Measurements from ENCODE around the gene CHODL.

Gene CHODL, protein sequence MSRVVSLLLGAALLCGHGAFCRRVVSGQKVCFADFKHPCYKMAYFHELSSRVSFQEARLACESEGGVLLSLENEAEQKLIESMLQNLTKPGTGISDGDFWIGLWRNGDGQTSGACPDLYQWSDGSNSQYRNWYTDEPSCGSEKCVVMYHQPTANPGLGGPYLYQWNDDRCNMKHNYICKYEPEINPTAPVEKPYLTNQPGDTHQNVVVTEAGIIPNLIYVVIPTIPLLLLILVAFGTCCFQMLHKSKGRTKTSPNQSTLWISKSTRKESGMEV

DNA sequence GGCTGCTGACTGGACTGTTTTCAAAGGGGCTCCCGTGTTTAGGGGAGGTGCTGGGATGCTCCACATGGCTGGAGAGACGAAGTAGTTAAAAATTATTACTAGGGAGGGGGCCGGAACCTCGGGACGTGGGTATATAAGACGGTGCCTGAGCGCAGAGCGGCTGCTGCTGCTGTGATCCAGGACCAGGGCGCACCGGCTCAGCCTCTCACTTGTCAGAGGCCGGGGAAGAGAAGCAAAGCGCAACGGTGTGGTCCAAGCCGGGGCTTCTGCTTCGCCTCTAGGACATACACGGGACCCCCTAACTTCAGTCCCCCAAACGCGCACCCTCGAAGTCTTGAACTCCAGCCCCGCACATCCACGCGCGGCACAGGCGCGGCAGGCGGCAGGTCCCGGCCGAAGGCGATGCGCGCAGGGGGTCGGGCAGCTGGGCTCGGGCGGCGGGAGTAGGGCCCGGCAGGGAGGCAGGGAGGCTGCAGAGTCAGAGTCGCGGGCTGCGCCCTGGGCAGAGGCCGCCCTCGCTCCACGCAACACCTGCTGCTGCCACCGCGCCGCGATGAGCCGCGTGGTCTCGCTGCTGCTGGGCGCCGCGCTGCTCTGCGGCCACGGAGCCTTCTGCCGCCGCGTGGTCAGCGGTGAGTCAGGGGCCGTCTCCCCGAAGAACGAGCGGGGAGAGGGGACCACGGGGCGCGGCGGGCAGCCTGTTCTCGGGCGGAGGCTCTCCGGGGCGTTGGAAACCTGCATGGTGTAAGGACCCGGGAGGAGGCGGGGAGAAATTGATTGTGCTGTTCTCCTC lies at the start of gene CHODL:
Gene CHODL, plus strand, starts transcription at position 163 of the 793 bp plus-strand sequence. Its CDS starts 391 bp downstream, at position 554.
- no peak for ATAC-seq

DNA sequence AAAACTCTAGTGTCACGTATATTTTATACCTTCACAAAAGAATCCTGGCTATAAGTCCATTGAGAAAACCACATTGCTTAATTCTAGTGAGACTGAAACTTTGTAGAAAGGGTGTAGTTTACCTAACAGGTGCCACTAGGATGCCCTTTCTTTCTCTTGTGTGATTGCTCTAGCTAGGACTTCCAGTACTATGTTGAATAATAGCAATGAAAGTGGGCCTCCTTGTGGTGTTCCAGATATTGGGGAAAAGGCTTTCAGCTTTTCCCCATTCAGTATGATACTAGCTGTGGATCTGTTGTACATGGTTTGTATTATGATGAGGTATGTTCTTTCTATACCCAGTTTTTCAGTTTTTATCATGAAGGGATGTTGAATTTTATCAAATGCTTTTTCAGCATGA lies 39.7 kb upstream of the CHODL start:
- no peak for ATAC-seq

DNA sequence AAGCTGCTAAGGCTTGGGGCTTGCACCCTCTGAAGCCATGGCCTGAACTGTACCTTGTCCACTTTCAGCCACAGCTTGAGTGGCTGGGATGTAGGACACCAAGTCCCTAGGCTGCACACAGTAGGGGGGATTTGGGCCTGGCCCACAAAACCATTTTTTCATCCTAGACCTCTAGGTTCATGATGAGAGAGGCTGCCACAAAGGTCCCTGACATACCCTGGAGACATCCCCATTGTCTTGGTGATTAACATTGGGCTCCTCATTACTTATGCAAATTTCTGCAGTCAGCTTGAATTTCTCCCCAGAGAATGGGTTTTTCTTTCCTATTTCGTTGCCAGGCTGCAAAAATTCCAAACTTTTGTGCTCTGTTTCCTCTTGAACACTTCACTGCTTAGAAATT lies 26.3 kb upstream of the CHODL start:
- ATAC-seq: no peak

DNA sequence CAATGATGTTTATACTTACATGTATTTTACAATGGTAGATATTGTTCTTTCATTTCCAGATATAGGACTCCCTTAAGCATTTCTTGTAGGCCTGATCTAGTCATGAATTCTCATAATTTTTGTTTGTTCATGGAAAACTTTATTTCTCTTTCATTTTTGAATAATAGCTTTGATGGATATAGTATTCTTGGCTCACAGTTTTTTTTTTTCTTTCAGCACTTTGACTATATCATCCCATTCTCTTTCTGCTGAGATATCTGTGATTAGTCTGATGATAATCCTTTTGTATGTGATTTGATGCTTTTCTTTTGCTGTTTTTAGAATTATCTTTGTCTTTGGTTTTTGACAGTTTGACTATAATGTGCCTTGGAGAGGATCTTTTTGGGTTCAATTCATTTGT lies 24.1 kb upstream of the CHODL start:
- ATAC-seq: no peak

DNA sequence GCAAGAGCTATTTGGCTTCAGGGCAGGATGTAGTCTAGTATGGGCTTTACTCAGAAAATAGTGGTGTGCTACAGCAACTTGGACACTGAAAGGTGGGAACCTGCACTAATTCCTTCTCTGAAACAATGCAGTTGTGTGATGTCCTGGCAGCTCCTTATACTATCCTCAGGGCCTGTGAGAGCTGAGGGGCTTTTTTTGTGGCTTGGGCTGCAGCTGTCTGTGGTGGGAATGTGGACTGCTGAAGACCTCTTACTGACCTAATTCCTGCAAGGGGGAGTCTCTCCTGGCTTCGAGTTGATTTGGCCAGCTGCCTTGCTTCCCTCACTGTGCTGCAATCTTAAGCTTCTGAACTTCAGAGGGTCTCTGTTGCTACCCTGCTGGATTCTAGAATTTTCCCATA lies 22.3 kb upstream of the CHODL start:
- no peak for ATAC-seq

DNA sequence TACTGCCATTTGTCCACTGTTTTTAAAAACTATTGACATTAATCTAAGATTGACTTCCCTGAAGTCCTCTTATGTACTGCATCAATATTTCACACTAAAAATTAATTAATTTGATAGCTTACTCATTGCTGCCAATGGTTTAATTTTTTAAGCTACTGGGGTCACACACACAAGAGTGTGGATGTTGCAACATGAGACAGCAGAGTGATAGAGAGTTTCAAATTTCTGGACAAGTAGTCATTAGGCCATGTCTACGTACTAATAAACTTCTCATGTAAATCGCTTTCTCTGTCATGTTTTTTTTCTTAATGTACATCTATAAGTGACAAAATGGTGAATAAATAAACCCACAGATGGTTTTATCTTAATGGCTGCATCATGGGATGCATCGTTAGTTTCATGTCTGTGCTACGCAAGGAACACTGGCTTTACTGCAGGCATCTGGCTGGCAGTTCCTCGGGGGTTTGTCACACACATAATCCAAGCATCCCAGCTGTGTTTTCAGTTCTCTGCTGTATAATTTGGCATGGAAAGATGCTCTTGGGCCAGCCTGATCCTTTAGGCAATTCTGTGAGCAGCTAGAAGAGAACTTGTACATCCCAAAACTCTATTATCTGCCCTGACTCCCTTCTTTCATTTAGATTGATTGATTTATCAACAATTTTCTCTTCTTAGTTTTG lies 16.4 kb upstream of the CHODL start:
- no peak for ATAC-seq

DNA sequence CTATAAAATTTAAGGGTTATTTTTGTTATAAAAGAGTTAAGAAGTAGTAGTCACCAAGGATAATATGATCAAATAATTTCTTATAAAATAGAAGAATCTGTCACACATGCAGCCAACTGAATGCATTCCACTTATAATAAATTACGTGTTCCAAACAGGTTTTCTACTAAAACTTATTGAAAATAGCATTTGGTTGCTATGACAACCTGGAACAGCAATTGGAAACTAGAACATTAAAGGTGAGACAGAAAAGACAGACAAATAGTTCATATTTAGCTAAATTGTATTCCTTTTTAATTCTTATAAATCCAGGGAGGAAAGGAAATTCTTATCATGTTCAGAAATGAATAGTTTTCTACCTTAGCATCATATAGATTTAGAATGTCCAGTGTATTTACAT lies 9.1 kb upstream of the CHODL start:
- ATAC-seq: no peak

DNA sequence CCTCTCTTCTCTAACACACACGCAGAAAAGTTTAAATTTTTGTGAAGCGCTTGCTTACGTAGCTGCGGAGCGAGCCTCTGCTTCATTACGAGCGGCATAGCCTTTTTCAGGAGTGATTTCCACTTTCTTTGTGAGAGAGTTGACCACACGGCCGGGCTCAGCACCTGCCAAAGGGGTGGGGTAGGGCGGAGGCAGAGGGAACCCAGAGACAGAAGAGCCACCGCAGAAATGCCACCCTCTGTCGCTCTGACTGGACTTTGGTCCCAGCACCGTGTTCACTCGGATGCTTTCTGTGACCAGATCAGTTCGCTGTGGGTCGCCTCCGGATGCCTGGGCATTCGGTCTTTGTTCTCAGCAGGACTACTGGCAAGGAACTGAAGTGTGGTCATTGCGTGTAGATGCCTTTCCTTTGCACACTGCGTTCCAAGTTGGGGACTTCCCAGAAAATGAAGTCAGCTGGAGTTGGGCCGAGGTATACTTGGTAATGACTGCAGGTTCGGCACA lies 883 bp downstream of the CHODL start:
- ATAC-seq: no peak

DNA sequence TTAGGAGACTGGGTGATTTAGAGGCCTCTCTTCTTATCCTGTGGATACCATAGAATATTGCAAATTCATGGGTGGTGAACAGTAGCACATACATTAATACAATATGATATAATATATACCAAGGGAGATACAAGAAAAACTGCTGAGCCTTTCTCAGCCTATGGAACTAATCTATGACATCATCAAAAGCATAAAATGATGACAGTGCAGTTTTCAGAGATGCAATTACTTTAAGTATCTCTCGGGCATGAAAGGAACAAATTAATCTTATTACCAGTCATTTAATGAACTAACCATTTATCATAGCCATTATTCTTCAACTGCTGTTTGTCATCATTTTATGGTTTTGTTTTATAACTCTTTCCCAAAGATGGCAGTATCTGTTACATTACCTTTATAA lies 3.5 kb downstream of the CHODL start:
- ATAC-seq: no peak

DNA sequence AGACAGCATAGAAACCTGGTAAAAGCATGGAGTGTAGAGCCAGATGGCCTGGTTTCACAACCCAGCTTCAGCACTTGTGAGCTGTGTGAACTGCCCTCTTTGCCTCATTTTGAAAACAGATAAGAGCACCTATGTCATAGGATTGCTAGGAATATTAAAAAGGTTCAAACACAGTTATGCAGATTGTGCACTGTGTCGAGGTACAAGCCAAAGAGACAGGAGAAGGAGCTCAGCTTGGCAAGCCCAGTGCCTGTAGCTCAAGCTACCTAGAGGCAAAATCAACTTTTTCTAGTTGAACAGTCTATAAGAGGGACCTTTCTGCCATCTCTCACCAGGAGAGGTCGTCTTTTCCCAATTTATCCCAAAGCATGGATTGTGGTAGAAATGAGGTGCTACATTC lies 5.0 kb downstream of the CHODL start:
- no peak for ATAC-seq

DNA sequence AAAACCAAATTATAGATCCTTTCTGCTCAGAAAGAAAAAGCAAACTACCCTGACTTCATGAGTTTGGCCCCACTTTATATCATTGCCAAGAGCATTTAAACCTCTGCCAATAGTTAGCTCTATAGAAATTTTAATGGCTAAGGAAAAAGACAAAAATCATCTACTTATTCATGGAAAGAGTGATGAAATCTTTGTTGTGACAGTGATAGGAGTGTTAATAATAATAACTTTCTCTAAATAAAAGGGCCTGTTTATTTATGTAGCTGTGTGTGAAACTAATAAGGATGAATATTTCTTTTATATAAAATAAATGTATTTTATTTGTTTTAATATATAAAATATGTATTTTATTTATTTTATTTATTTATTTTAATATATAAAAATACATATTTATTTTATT lies 6.4 kb downstream of the CHODL start:
- ATAC-seq: no peak

DNA sequence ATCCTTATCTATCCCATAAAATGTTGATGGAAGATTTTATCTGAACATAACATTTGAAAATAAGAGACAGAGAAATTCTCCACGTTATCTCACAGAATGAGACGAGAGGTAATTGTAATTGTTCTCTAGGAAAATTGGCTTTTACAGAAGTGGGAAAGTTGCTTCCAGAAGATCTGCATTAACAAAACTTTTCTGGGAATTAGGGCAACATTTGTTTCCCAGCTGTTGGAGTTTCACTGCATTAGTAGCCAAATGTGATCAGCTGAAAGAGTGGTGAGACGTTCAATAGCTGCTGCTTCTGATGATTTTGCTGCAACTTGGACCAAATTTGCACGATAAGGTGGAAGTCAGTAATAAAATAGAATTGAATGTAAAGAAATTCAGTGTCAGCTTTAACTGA lies 7.6 kb downstream of the CHODL start:
- ATAC-seq: no peak

DNA sequence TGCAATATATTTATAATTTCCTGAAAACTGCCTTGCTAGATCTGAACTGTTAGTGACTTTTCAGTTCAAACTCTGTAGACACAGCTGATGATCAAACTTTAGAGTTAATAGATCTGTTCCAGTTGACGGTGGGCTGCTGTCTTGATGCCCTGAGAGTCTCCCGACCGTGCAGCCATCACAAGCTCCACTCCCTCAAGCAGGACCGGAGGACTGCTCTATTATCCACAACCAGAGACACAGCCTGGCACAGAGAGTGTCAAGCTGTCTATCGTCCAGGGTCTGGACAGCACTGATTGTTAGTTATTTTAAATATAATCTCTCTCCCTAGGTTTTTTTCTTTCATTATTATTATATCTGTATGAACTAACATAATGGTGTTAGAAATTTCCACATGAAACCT lies 8.0 kb downstream of the CHODL start:
- ATAC-seq: no peak

DNA sequence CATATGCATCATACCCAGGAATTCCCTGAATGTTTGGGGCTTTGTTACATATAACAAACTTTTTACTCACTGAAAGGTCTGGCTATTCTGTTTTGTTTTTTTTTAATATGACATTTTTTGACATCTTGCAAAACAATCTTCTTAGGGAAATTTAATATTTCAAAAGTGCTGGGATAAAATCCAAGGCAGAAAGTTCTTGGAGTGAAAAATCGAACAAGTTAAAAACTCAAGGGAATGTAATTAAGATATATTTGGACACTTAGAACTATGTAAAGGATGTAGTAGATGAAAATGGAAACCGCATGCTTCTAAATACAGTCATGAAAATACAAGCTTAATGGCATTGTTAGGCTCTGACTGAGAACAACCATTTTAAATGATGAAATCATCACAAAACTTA lies 8.6 kb downstream of the CHODL start:
- ATAC-seq: no peak

DNA sequence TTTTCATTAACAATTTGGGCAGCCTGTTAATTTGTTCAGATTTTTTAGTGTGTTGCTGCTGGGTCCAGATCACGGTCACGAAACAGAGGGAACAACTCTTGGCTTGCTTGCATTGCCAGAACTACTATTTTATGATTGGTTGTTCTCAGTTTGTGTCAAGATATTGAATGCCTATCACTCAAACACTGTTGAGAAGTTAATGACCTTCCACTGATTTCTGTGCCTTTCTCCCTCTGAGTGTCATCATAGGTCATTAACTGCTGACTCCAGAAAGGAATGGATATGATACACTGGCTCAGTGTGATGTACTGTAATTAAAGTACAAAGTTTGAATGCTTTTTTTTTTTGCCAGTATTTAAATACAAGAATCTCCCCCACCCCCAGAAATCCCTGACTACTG lies 9.2 kb downstream of the CHODL start:
- no peak for ATAC-seq

DNA sequence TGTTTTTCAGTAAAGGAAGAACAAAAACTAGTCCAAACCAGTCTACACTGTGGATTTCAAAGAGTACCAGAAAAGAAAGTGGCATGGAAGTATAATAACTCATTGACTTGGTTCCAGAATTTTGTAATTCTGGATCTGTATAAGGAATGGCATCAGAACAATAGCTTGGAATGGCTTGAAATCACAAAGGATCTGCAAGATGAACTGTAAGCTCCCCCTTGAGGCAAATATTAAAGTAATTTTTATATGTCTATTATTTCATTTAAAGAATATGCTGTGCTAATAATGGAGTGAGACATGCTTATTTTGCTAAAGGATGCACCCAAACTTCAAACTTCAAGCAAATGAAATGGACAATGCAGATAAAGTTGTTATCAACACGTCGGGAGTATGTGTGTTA lies 21.3 kb downstream of the CHODL start:
- no peak for ATAC-seq

DNA sequence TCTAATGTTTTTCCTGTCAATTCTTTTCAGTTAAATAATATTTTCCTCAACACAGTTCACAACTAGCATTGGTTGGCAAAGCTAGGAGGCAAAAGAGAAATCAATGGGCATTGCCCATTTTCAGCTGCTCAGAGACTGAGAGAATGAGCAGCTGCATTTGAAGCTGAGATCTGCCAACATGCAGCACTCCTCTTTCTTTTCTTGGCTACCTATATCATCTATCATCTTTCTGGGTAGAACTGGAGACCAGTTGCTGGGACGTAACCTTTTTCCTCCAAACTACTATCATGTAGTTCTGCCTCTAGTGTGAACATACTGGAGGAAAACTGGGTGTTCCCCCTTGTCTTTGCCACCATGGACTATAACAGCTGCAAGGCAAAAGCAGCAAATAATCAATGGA lies 22.9 kb downstream of the CHODL start:
- ATAC-seq: no peak

DNA sequence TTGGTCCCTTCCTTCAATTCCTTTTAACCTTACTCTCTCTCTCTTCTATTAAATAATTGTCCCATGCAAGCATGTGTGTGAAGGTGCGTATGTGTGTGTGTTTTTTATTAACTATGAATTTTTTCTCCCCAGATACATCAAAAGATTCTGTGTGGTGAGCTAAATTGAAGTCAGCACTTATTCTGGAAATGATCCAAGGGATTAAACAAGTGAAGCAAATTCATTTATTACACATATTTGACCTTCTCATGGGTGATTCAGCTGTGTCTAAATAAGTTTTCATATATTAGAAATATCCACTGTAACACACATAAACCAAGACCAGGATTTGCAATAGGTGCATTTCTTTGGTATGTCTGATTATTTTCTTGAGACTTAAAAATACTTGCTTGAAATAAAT lies 24.3 kb downstream of the CHODL start:
- ATAC-seq: no peak

DNA sequence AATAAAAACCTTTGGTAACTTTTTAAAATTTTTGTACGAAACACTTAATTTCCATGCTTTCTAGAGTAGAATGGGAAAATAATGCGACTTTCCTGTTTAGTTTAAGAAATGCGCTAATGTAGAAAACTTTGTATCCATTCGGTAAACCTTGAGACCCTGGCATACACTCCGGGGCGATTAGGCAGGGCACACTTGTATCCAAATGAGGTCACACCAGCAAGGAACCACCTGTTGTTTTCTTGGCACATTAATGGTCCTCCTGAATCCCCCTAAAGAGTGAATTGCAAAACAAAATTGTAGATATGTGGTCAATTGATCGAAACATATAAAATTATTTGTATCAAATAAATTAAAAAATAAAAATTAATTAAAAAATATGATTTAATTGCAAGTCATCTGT lies 25.2 kb downstream of the CHODL start:
- no peak for ATAC-seq

DNA sequence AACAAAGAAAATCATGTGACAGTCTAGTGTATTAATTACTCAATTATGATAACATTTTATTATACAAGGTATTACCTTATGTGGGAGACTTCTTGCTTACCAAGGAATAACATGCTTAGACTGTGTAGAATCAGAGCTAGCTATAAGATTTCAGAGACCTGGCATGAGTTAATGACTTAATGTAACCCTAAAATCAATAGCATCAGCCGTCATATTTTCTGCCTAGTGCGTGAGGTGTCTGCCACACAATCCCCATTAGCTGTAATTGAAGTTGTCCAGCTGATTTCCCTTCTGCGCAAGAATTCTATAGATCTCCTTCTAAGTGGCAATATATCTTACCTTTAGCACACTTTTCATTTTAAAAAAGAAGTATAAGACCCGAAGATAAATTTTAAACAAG lies 28.8 kb downstream of the CHODL start:
- no peak for ATAC-seq

DNA sequence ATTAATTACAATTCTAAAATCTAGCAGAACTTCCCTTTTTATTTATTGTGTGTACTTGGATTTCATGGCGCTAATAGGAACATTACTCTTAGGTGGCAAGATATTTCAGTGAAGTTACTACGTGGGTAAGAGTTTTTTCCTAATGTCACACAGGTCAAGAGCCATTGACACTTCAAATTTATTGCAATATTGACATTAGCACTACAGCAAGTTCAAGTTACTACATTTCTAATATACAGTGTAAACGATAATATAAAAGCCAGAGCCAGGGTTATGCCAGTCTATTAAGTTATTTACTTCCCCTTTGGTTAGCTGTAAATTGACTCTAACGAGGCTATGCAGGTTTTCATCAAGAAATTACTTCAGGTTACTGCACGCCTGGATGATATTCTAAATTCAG lies 29.7 kb downstream of the CHODL start:
- no peak for ATAC-seq

DNA sequence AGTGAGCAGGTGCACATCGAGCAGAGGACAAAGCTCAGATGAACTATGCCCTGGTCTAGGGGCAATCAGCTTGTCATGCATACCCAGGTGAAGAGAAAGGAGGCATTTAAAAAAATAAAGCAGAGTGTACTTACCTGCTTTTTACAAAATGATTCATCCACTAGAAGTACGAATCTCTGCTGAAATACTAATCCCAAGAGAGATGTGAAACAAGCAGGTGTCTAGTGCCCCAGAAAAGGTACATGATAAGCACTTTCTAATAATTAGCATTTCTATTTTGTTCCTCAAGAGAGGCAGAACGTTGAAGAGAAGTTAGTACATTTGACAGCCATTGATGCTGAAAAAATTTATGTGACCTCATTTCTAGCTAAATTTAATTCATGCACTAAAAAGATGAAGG lies 31.1 kb downstream of the CHODL start:
- ATAC-seq: no peak

DNA sequence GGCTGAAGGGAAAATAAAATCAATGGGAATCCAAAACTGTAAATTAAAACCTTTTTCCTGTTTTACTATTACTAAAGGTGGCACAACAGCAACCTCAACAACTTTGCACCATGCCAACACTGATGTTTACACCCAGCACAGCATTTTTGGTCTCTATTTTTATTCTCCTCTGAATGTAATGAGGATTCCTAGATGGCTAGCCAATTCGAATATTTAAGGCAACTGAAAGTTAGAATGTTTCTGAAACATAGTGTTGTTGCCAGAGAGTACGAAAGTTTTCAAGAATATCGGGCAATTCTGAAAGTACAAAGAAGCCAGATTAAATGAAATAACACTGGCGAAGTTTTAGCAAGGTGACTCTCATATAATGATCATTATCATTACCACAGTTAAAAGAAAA lies 40.7 kb downstream of the CHODL start:
- no peak for ATAC-seq

DNA sequence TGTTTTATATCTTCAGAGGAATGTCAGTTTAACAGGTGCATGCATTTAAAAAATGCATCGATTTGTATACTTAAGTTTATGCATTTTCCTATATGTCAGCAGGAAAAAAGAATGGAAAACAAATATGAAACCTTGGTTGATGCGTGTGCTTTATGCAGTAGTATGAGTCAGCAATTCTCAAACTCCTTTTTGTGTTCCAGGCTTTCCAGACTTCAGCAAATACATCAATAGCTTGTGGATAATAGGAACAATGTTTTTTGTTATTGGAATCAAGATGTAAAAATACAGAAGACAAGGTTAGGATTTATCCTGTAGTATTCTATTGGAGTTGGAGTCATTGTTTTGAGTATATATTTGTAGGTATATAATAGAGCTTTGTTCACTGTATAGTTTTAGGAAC lies 45.2 kb downstream of the CHODL start:
- ATAC-seq: no peak
